MCF 10A (cell line): Measurements from ENCODE around the gene SPPL3. TPM values are rescaled to one million over a fixed set of nuclear protein-coding genes. Genes with fewer than 3 reads are reported as not detected.

Experiments used
- BruUV-seq: library from RNA; stranded (reverse); fragments of 400-500 nt; replicated peaks from 2 replicates; lab custom pipeline; 2021; lab: Mats Ljungman, UMichigan
- CTCF ChIA-PET: fragments of 300-600 bp; sonication (Branson Sonifier 250); formaldehyde crosslinking; extraction: SDS; loops from one replicate; lab custom pipeline; 2021; ENCODE audit warnings: antibody characterized with exemption, inconsistent platforms; lab: Yijun Ruan, JAX
- POLR2A ChIA-PET: fragments of 300-600, 350-650 bp; sonication (Branson Sonifier 250); formaldehyde crosslinking; extraction: SDS; loops from one replicate; lab custom pipeline; 2020; ENCODE audit warnings: antibody characterized with exemption, inconsistent platforms; lab: Yijun Ruan, JAX
- DNase-seq: peaks from one replicate; pipeline ENCODE4 v3.0.0-alpha.2; 2018; ENCODE audit not compliant: unreplicated experiment
- H3K27ac Mint-ChIP-seq: one replicate; pipeline ENCODE4 v1.8.0; 2022; ENCODE audit warnings: mild to moderate bottlenecking, low read depth, mixed read lengths; ENCODE audit not compliant: unreplicated experiment
- H3K27me3 Mint-ChIP-seq: one replicate; pipeline ENCODE4 v1.8.0; 2022; ENCODE audit warnings: mixed read lengths; ENCODE audit not compliant: insufficient read depth, unreplicated experiment
- H3K36me3 Mint-ChIP-seq: one replicate; pipeline ENCODE4 v1.8.0; 2022; ENCODE audit warnings: mild to moderate bottlenecking, moderate library complexity, mixed read lengths; ENCODE audit not compliant: insufficient read depth, unreplicated experiment
- H3K4me1 Mint-ChIP-seq: one replicate; pipeline ENCODE4 v1.8.0; 2022; ENCODE audit warnings: mixed read lengths; ENCODE audit not compliant: insufficient read depth, unreplicated experiment
- H3K4me3 Mint-ChIP-seq: one replicate; pipeline ENCODE4 v1.8.0; 2022; ENCODE audit warnings: mild to moderate bottlenecking, moderate library complexity, mixed read lengths; ENCODE audit not compliant: unreplicated experiment
- H3K9me3 Mint-ChIP-seq: one replicate; pipeline ENCODE4 v1.8.0; 2022; ENCODE audit warnings: mixed read lengths; ENCODE audit not compliant: unreplicated experiment
- CTCF ChIP-seq: fragments of 200-600 bp; IDR thresholded peaks from one replicate; pipeline ENCODE4 v1.8.0; 2022; ENCODE audit warnings: antibody characterized with exemption, mild to moderate bottlenecking; ENCODE audit not compliant: unreplicated experiment
- intact Hi-C: fragments of 100-400 bp; cut with micrococcal nuclease; formaldehyde crosslinking; loops from 2 replicates; pipeline ENCODE4 v1.14.1; 2022
- total RNA-seq: library from RNA; stranded (reverse); gene quantifications from 2 replicates; pipeline ENCODE4 v1.2.3, GENCODE V29; 2022

The SPPL3 gene
- total RNA-seq, 1 experiment from 2014 or later: 32.6 TPM

DNA sequence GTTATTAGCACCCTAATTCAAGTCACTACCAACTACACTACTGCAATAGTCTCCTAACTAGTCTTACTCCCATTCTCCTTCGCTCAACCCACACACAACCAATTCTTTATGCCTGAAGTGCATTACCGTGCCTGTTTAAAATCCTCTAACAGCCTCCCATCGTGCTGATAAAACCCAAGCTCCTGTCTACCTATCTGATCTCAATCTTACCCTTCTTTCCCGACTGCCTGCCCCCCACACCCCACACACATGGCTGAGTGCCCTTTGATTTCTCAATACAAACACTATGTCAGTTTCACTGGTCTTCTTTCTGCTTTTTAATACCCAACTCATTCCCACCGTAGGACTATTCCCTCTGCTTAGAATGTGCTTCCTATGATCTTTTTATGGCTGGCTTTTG, 59.9 kb downstream of the SPPL3 start:
- Mint-ChIP-seq H3K4me1 (peaks cover 6% of the 10 kb centered on the region), H3K4me3 (no peak overlapping the region), H3K36me3 (peaks cover 7% of the 10 kb centered on the region), H3K27ac (no peak overlapping the region), H3K9me3 (no peaks in the 10 kb centered on the region), H3K27me3 (no peaks in the 10 kb centered on the region)
- CTCF ChIA-PET: no interaction called here
- TF ChIP-seq CTCF: no peak
- POLR2A ChIA-PET: interaction anchor here (1.1 kb wide), 1 partner anchor 10 kb away, joined by 3 read pairs; no protein-coding TSS in a partner anchor
- DNase-seq: no peak
- no TSS peak for BruUV-seq
- intact Hi-C loops: no loop called here

- no TSS peak for BruUV-seq
- intact Hi-C loops: no loop called here
Observed at GRCh38 chr12:120843472-120843871, 60.7 kb downstream of the SPPL3 start.

GRCh38 chr12:120842595-120842994, 61.6 kb downstream of the SPPL3 start:
- Mint-ChIP-seq H3K27ac (no peak overlapping the region), H3K4me3 (no peak overlapping the region), H3K9me3 (no peaks in the 10 kb centered on the region), H3K4me1 (no peaks in the 10 kb centered on the region), H3K36me3 (peaks cover 7% of the 10 kb centered on the region), H3K27me3 (no peaks in the 10 kb centered on the region)
- DNase-seq: no peak
- intact Hi-C loops: no loop called here
- no TSS peak for BruUV-seq
- CTCF ChIA-PET: interaction anchor here (0.8 kb wide), 1 partner anchor 15 kb away, joined by 3 read pairs; no protein-coding TSS in a partner anchor
- POLR2A ChIA-PET: no interaction called here
- no peak for TF ChIP-seq CTCF

More at GRCh38 chr12:120843472-120843871, 60.7 kb downstream of the SPPL3 start:
- CTCF ChIA-PET: interaction anchor here (0.8 kb wide), 1 partner anchor 16 kb away, joined by 3 read pairs; no protein-coding TSS in a partner anchor
- no peak for TF ChIP-seq CTCF
- H3K4me3 Mint-ChIP-seq: no peak overlapping the region
- H3K4me1 Mint-ChIP-seq: peaks cover 6% of the 10 kb centered on the region
- H3K27ac Mint-ChIP-seq: no peak overlapping the region
- no peak for DNase-seq
- no peaks in the 10 kb centered on the region for H3K9me3 Mint-ChIP-seq
- peaks cover 7% of the 10 kb centered on the region for H3K36me3 Mint-ChIP-seq
- POLR2A ChIA-PET: no interaction called here
- H3K27me3 Mint-ChIP-seq: no peaks in the 10 kb centered on the region

DNA sequence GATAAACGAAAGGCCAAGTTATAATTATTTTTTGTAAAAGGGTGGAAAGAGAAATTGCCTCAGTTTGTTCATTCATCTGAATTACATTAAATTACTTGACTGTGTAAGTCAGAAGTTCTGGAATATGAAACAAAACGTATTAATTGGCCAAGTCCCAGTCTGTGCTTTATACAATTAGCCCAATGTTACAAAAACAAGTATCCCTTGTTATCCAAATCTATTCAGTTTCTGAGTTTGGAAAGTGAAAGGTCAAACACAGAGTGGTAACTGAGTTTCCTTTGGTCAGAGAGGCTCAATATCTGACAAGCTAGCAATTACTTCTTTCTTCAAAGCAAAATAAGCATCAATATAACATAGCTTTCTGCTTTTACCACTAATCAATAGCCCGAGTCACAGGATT, 62.6 kb downstream of the SPPL3 start:
- TF ChIP-seq CTCF: no peak
- H3K27ac Mint-ChIP-seq: no peak overlapping the region
- peaks cover 7% of the 10 kb centered on the region for H3K36me3 Mint-ChIP-seq
- ChIA-PET POLR2A (no interaction called here), CTCF (no interaction called here)
- BruUV-seq: no TSS peak
- no peaks in the 10 kb centered on the region for H3K9me3 Mint-ChIP-seq
- intact Hi-C loops: no loop called here
- H3K4me1 Mint-ChIP-seq: no peaks in the 10 kb centered on the region
- no peak for DNase-seq
- no peaks in the 10 kb centered on the region for H3K27me3 Mint-ChIP-seq
- H3K4me3 Mint-ChIP-seq: no peak overlapping the region
